K562 (cell line): ENCODE data around the gene PIGQ.

Experiments used
- FOXJ2 ChIP-seq: fragments of 200-800 bp; sonication (Bioruptor generic); IDR thresholded peaks from 2 replicates; pipeline ENCODE4 v1.6.1; 2016; ENCODE audit warnings: missing genetic modification characterization, missing compliant biosample characterization
- SIN3A ChIP-seq, 2 experiments: fragments of 150-350 bp in 1 of 2; IDR thresholded peaks; 2 replicates each; pipeline ENCODE4 v1.6.1; 2011 to 2016; ENCODE audit warnings: borderline replicate concordance in 2 of 2, low read depth in 2 of 2, low read length in 2 of 2, mild to moderate bottlenecking in 2 of 2, moderate library complexity in 2 of 2; ENCODE audit not compliant: control insufficient read depth in 1 of 2
- ZNF274 ChIP-seq: IDR thresholded peaks from 2 replicates; pipeline ENCODE4 v1.6.1; 2011; ENCODE audit warnings: low read depth, mild to moderate bottlenecking, low read length, moderate library complexity, borderline replicate concordance
- TF ChIP-seq, protein P1 (sequence below): fragments of 200-600 bp; sonication (generic); IDR thresholded peaks from one replicate; pipeline ENCODE4 v1.6.1; 2012; ENCODE audit warnings: mild to moderate bottlenecking, low read depth, low read length, inconsistent platforms

DNA sequence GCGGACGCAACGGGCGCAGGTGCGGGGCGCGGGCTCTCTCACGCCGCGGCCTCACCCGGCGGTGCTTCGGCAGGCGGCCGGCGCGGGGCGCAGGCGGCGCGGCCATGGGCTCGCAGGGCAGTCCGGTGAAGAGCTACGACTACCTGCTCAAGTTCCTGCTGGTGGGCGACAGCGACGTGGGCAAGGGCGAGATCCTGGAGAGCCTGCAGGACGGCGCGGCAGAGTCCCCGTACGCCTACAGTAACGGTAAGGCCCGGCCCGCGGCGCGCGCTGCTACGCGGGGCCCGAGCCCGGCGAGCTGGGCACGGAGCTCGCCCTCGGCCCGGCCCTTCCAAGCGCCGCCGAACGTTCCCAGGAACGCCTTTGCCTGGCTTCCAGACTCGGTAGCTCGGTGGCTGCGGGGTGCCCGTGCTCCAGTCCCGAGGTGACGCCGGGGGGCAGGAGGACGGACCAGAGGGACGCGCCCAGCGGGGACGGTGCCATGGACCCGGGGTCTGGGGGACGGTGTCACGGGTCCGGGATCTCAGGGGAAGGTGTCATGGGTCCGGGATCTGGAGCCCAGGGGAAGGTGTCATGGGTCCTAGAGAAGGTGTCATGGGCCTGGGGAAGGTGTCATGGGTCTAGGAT, 20.5 kb downstream of the PIGQ start:
- TF ChIP-seq SIN3A (IDR thresholded peaks at IDR 0.05; ENCODE audit: borderline replicate concordance in 2 of 2, control insufficient read depth in 1 of 2, low read depth in 2 of 2, low read length in 2 of 2) (peak; percentile 61 to 80; a peak in 3 of 4 replicates), ZNF274 (no peak), FOXJ2 (tag) (no peak)
- TF ChIP-seq, protein P1, sequence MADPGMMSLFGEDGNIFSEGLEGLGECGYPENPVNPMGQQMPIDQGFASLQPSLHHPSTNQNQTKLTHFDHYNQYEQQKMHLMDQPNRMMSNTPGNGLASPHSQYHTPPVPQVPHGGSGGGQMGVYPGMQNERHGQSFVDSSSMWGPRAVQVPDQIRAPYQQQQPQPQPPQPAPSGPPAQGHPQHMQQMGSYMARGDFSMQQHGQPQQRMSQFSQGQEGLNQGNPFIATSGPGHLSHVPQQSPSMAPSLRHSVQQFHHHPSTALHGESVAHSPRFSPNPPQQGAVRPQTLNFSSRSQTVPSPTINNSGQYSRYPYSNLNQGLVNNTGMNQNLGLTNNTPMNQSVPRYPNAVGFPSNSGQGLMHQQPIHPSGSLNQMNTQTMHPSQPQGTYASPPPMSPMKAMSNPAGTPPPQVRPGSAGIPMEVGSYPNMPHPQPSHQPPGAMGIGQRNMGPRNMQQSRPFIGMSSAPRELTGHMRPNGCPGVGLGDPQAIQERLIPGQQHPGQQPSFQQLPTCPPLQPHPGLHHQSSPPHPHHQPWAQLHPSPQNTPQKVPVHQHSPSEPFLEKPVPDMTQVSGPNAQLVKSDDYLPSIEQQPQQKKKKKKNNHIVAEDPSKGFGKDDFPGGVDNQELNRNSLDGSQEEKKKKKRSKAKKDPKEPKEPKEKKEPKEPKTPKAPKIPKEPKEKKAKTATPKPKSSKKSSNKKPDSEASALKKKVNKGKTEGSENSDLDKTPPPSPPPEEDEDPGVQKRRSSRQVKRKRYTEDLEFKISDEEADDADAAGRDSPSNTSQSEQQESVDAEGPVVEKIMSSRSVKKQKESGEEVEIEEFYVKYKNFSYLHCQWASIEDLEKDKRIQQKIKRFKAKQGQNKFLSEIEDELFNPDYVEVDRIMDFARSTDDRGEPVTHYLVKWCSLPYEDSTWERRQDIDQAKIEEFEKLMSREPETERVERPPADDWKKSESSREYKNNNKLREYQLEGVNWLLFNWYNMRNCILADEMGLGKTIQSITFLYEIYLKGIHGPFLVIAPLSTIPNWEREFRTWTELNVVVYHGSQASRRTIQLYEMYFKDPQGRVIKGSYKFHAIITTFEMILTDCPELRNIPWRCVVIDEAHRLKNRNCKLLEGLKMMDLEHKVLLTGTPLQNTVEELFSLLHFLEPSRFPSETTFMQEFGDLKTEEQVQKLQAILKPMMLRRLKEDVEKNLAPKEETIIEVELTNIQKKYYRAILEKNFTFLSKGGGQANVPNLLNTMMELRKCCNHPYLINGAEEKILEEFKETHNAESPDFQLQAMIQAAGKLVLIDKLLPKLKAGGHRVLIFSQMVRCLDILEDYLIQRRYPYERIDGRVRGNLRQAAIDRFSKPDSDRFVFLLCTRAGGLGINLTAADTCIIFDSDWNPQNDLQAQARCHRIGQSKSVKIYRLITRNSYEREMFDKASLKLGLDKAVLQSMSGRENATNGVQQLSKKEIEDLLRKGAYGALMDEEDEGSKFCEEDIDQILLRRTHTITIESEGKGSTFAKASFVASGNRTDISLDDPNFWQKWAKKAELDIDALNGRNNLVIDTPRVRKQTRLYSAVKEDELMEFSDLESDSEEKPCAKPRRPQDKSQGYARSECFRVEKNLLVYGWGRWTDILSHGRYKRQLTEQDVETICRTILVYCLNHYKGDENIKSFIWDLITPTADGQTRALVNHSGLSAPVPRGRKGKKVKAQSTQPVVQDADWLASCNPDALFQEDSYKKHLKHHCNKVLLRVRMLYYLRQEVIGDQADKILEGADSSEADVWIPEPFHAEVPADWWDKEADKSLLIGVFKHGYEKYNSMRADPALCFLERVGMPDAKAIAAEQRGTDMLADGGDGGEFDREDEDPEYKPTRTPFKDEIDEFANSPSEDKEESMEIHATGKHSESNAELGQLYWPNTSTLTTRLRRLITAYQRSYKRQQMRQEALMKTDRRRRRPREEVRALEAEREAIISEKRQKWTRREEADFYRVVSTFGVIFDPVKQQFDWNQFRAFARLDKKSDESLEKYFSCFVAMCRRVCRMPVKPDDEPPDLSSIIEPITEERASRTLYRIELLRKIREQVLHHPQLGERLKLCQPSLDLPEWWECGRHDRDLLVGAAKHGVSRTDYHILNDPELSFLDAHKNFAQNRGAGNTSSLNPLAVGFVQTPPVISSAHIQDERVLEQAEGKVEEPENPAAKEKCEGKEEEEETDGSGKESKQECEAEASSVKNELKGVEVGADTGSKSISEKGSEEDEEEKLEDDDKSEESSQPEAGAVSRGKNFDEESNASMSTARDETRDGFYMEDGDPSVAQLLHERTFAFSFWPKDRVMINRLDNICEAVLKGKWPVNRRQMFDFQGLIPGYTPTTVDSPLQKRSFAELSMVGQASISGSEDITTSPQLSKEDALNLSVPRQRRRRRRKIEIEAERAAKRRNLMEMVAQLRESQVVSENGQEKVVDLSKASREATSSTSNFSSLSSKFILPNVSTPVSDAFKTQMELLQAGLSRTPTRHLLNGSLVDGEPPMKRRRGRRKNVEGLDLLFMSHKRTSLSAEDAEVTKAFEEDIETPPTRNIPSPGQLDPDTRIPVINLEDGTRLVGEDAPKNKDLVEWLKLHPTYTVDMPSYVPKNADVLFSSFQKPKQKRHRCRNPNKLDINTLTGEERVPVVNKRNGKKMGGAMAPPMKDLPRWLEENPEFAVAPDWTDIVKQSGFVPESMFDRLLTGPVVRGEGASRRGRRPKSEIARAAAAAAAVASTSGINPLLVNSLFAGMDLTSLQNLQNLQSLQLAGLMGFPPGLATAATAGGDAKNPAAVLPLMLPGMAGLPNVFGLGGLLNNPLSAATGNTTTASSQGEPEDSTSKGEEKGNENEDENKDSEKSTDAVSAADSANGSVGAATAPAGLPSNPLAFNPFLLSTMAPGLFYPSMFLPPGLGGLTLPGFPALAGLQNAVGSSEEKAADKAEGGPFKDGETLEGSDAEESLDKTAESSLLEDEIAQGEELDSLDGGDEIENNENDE, result no peak
